ENCODE results near the gene SPTLC1. TPM values are rescaled to one million over a fixed set of nuclear protein-coding genes. Genes with fewer than 3 reads are reported as not detected.

SPTLC1 gene
- total RNA-seq, 6 experiments from 2014 or later: 12.4 to 25.3 (median 19.3) TPM

DNA sequence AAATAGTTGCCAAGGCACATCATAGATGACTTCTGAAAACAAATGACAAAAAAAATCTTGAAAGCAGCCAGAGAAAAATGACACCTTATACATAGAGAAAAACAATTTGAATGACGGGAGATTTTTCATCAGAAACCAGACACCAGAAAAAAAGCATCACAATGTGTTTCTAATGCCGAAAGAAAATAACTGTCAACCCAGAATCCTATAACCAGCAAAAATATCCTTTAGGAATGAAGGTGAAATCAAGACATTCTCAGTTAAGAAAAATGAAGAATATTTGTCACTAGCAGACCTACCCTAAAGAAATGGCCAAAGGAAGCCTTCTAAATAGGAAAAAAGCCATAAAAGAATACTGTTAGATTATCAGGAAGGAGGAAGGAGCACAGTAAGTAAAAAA, 54.0 kb downstream of the SPTLC1 start:
- Histone ChIP-seq H3K36me3 (peaks cover 0 to 14% (median 5%) of the 10 kb centered on the region in 4 donors), H3K4me1 (no peaks in the 10 kb centered on the region), H3K27ac (no peak overlapping the region), H3K27me3 (no peaks in the 10 kb centered on the region), H3K4me3 (no peak overlapping the region), H3K9me3 (peaks cover 0 to 11% (median 0%) of the 10 kb centered on the region in 4 donors)
- ATAC-seq: no peak
- 92% methylated on average over 2 of the region's 2 CpGs for WGBS (ENCODE audit: insufficient coverage, low coverage, low lambda C conversion rate, missing lambda C conversion rate)
- DNase-seq: no peak
- intact Hi-C loops (cut with DNase I): no loop called here
- no peak for TF ChIP-seq POLR2A (IDR thresholded peaks at IDR 0.05)
- TF ChIP-seq, protein P1, sequence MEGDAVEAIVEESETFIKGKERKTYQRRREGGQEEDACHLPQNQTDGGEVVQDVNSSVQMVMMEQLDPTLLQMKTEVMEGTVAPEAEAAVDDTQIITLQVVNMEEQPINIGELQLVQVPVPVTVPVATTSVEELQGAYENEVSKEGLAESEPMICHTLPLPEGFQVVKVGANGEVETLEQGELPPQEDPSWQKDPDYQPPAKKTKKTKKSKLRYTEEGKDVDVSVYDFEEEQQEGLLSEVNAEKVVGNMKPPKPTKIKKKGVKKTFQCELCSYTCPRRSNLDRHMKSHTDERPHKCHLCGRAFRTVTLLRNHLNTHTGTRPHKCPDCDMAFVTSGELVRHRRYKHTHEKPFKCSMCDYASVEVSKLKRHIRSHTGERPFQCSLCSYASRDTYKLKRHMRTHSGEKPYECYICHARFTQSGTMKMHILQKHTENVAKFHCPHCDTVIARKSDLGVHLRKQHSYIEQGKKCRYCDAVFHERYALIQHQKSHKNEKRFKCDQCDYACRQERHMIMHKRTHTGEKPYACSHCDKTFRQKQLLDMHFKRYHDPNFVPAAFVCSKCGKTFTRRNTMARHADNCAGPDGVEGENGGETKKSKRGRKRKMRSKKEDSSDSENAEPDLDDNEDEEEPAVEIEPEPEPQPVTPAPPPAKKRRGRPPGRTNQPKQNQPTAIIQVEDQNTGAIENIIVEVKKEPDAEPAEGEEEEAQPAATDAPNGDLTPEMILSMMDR (IDR thresholded peaks at IDR 0.05): no peak

DNA sequence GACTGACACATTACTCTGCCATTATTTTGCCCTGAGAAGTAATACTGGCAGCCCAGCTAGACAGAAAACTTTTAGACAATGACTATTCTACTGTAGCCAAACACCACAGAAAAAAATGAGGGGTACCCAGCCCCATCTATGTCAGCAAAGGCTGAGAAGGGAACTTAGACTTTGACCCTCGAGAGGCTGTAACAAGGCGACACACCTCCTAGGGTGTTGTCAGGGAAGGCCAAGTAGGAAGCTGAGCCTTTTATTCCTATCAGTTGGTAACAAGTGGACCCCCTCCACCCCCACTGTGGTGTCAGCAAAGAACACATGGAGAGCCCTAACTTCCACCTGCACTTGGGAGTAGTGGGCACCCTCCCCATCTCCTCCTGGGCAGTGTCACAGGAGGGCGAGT, 55.6 kb downstream of the SPTLC1 start:
- Histone ChIP-seq H3K9me3 (peaks cover 0 to 11% (median 0%) of the 10 kb centered on the region in 4 donors), H3K36me3 (peaks cover 0 to 11% (median 4%) of the 10 kb centered on the region in 4 donors), H3K27me3 (no peaks in the 10 kb centered on the region), H3K4me1 (no peaks in the 10 kb centered on the region), H3K4me3 (no peak overlapping the region), H3K27ac (no peak overlapping the region)
- no CpG with 5 or more reads among the region's 3 CpGs for WGBS (ENCODE audit: insufficient coverage, low coverage, low lambda C conversion rate, missing lambda C conversion rate)
- no peak for ATAC-seq
- intact Hi-C loops (cut with DNase I): no loop called here
- no peak for TF ChIP-seq POLR2A (IDR thresholded peaks at IDR 0.05)
- TF ChIP-seq, protein P1 (IDR thresholded peaks at IDR 0.05): no peak
- DNase-seq: no peak

DNA sequence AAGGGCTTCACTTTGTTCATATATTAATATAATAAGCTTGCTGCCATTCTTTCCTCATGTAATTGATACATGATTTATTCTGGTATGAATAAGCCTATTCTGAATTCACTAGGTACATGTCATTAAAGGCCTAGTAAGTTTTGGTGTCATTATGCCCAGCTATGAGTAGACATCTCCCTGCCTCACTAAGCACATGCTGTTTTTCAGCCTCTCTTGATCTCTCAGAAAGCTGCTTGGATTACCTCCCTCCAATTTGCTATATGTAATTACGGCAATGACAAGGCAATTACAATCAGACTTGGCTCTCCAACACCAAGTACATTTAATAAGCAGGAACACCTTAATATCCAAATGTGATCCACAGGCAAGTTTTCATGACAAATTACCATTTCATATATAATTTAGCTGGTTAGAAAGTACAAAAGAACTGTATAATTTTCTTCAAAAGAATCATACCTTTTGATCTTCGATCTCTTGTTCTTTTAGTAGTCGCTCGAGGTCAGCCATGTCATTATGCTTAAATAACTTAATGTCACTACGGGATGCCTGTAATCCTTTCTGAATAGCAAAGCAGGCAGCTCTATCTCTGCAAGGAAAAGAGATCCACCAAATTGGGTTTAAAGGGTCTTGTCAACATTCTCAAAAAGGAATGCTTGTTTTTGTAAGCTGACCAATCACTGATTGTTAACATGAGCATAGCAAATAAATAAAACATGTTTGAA, 56.3 kb downstream of the SPTLC1 start:
- Histone ChIP-seq H3K27me3 (no peaks in the 10 kb centered on the region), H3K27ac (no peak overlapping the region), H3K36me3 (peaks cover 0 to 17% (median 5%) of the 10 kb centered on the region in 4 donors), H3K9me3 (peaks cover 0 to 11% (median 0%) of the 10 kb centered on the region in 4 donors), H3K4me3 (no peak overlapping the region), H3K4me1 (no peaks in the 10 kb centered on the region)
- TF ChIP-seq POLR2A (IDR thresholded peaks at IDR 0.05): no peak
- TF ChIP-seq, protein P1 (IDR thresholded peaks at IDR 0.05): no peak
- WGBS (ENCODE audit: insufficient coverage, low coverage, low lambda C conversion rate, missing lambda C conversion rate): 89% methylated on average over 4 of the region's 5 CpGs
- no peak for ATAC-seq
- intact Hi-C loops (cut with DNase I): no loop called here
- no peak for DNase-seq

DNA sequence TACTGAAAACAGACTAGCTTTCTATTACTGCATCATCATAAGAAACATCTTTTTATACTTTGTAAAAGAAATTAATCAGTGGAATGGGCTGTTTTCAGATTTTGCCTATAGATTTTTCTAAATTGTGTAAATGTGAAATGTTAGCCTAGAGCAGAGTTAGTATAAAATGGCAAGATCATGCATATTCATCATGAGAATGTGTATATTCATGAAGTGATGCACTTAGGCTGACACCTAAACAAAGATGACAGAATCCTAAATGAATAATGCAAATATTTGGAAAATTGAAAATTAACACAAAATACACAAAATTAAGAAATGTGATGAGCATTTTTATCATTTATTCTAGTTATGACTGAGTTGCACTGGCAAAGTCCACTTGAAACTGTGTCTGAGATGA, 57.2 kb downstream of the SPTLC1 start:
- TF ChIP-seq POLR2A (IDR thresholded peaks at IDR 0.05): no peak
- TF ChIP-seq, protein P1 (IDR thresholded peaks at IDR 0.05): no peak
- intact Hi-C loops (cut with DNase I): no loop called here

More for the DNA sequence above, 57.2 kb downstream of the SPTLC1 start:
- Histone ChIP-seq H3K27ac (no peak overlapping the region), H3K4me3 (no peak overlapping the region), H3K27me3 (no peaks in the 10 kb centered on the region), H3K9me3 (peaks cover 0 to 11% (median 0%) of the 10 kb centered on the region in 4 donors), H3K36me3 (peaks cover 0 to 22% (median 5%) of the 10 kb centered on the region in 4 donors), H3K4me1 (no peaks in the 10 kb centered on the region)
- ATAC-seq (no peak), DNase-seq (no peak)
